Astrocyte of the cerebellum (primary cell): Measurements from ENCODE around the gene SCLY.

ENCODE experiments used
- DNase-seq: peaks from one replicate; pipeline ENCODE4 v3.0.0-alpha.2; 2011; ENCODE audit warnings: low read depth
- H3K4me3 ChIP-seq: 2 replicates; pipeline ENCODE4 v1.5.1; 2011; ENCODE audit warnings: mild to moderate bottlenecking, low read depth, low read length, moderate library complexity
- CTCF ChIP-seq: IDR thresholded peaks from 2 replicates; pipeline ENCODE4 v1.5.1; 2012; ENCODE audit warnings: low read length, low read depth, moderate library complexity, mild to moderate bottlenecking; ENCODE audit errors: missing control alignments
- in situ Hi-C: cut with HindIII; loops from 2 replicates; pipeline ENCODE4 v1.10.0; 2017; ENCODE audit warnings: low sequenced_read_pairs

The SCLY gene

GRCh38 chr2:238126338-238126737 is 65.5 kb downstream of the SCLY start:
- in situ Hi-C loops: no loop called here
- DNase-seq: no peak
- no peak overlapping the region for H3K4me3 ChIP-seq
- TF ChIP-seq CTCF: no peak

- no peak for DNase-seq
- TF ChIP-seq CTCF: no peak
- H3K4me3 ChIP-seq: no peak overlapping the region
Measured at GRCh38 chr2:238126775-238127164, 66.0 kb downstream of the SCLY start.

GRCh38 chr2:238127165-238128060 is 66.6 kb downstream of the SCLY start:
- TF ChIP-seq CTCF: no peak
- in situ Hi-C loops: no loop called here
- no peak overlapping the region for H3K4me3 ChIP-seq
- DNase-seq: no peak

More at GRCh38 chr2:238126775-238127164, 66.0 kb downstream of the SCLY start:
- in situ Hi-C loops: no loop called here

- in situ Hi-C loops: no loop called here
- no peak for DNase-seq
- no peak overlapping the region for H3K4me3 ChIP-seq
- TF ChIP-seq CTCF: no peak
Measured at GRCh38 chr2:238128061-238128440, 67.2 kb downstream of the SCLY start.

GRCh38 chr2:238128534-238129001 is 67.8 kb downstream of the SCLY start:
- DNase-seq: no peak
- in situ Hi-C loops: no loop called here
- TF ChIP-seq CTCF: no peak
- no peak overlapping the region for H3K4me3 ChIP-seq

GRCh38 chr2:238129166-238130010 is 68.6 kb downstream of the SCLY start:
- TF ChIP-seq CTCF: no peak
- no peak overlapping the region for H3K4me3 ChIP-seq
- DNase-seq: no peak
- in situ Hi-C loops: no loop called here
